OCI-LY7 (cell line): ENCODE data around the gene ZXDC. TPM values are rescaled to one million over a fixed set of nuclear protein-coding genes. Genes with fewer than 3 reads are reported as not detected.

Experiments
- BruUV-seq: library from RNA; stranded (reverse); fragments of 400-500 nt; replicated peaks from 2 replicates; lab custom pipeline; 2021; lab: Mats Ljungman, UMichigan
- CTCF ChIA-PET: fragments of 300-600 bp; sonication (Branson Sonifier 250); formaldehyde crosslinking; loops from one replicate; lab custom pipeline; 2022; ENCODE audit warnings: antibody characterized with exemption; ENCODE audit not compliant: unreplicated experiment; lab: Charles Lee
- POLR2A ChIA-PET: fragments of 300-600 bp; sonication (Branson Sonifier 250); formaldehyde crosslinking; loops from one replicate; lab custom pipeline; 2022; ENCODE audit warnings: antibody characterized with exemption; lab: Charles Lee
- DNase-seq: peaks from one replicate; pipeline ENCODE4 v3.0.0-alpha.2; 2015; ENCODE audit warnings: low spot score
- H2AFZ ChIP-seq: fragments of 200-600 bp; sonication (generic), shearing (Covaris generic); 2 replicates; pipeline ENCODE4 v1.6.1; 2014; ENCODE audit warnings: mild to moderate bottlenecking, antibody characterized with exemption, low read length, moderate library complexity
- H3K27ac ChIP-seq: fragments of 200-600 bp; sonication (generic); 2 replicates; pipeline ENCODE4 v1.5.1; 2014; ENCODE audit warnings: mixed run types, low read depth, mild to moderate bottlenecking, moderate library complexity, low read length, inconsistent platforms; ENCODE audit not compliant: poor library complexity, severe bottlenecking
- H3K36me3 ChIP-seq: fragments of 200-600 bp; sonication (generic); 2 replicates; pipeline ENCODE4 v1.6.1; 2014; ENCODE audit warnings: mild to moderate bottlenecking, antibody characterized with exemption, low read length, moderate library complexity, mixed read lengths; ENCODE audit not compliant: insufficient read depth
- H3K4me1 ChIP-seq: fragments of 200-600 bp; sonication (generic); 2 replicates; pipeline ENCODE4 v1.5.1; 2014; ENCODE audit warnings: mild to moderate bottlenecking, low read length; ENCODE audit not compliant: insufficient read depth, poor library complexity, severe bottlenecking
- H3K4me2 ChIP-seq: fragments of 200-600 bp; sonication (generic); 2 replicates; pipeline ENCODE4 v1.6.1; 2014; ENCODE audit warnings: mild to moderate bottlenecking, low read length
- H3K4me3 ChIP-seq: fragments of 200-600 bp; sonication (generic); 2 replicates; pipeline ENCODE4 v1.5.1; 2014; ENCODE audit warnings: mild to moderate bottlenecking, low read depth, low read length; ENCODE audit not compliant: poor library complexity, severe bottlenecking
- H3K79me2 ChIP-seq: fragments of 200-600 bp; sonication (generic); 2 replicates; pipeline ENCODE4 v1.6.1; 2016; ENCODE audit warnings: low read depth, mild to moderate bottlenecking, low read length, moderate library complexity, mixed read lengths; ENCODE audit not compliant: insufficient read depth
- H3K9me2 ChIP-seq: fragments of 200-600 bp; sonication (generic); 2 replicates; pipeline ENCODE4 v1.6.1; 2016; ENCODE audit warnings: mild to moderate bottlenecking, low read length, mixed read lengths; ENCODE audit not compliant: insufficient read depth
- H3K9me3 ChIP-seq: fragments of 200-600 bp; sonication (generic); 2 replicates; pipeline ENCODE4 v1.6.1; 2014; ENCODE audit warnings: mild to moderate bottlenecking, mixed run types, low read length, mixed read lengths
- H4K20me1 ChIP-seq: fragments of 200-600 bp; sonication (generic); 2 replicates; pipeline ENCODE4 v1.6.1; 2014; ENCODE audit warnings: mild to moderate bottlenecking, antibody characterized with exemption, low read length, moderate library complexity, mixed read lengths; ENCODE audit not compliant: insufficient read depth
- CTCF ChIP-seq: fragments of 200-600 bp; sonication (generic); conservative IDR thresholded peaks from 2 replicates; pipeline ENCODE4 v1.5.1; 2014; ENCODE audit warnings: mild to moderate bottlenecking, antibody characterized with exemption, low read length, moderate library complexity, mixed read lengths
- EZH2phosphoT487 ChIP-seq: fragments of 200-600 bp; sonication (generic); IDR thresholded peaks from 2 replicates; pipeline ENCODE4 v1.6.1; 2018; ENCODE audit warnings: low read depth, borderline replicate concordance, mild to moderate bottlenecking, mixed run types, antibody characterized with exemption, low read length, moderate library complexity, mixed read lengths
- intact Hi-C: fragments of 100-400 bp; cut with micrococcal nuclease; formaldehyde crosslinking; loops from one replicate; pipeline ENCODE4 v1.10.0; 2022; ENCODE audit not compliant: unreplicated experiment
- total RNA-seq, 2 experiments: library from RNA; depleted of rRNA in 1 of 2; stranded (reverse); fragments of >200 nt in 1 of 2; shearing (Covaris generic) in 1 of 2; gene quantifications; 2 replicates each; pipeline ENCODE4 v1.2.3, GENCODE V29; 2014 to 2022

Gene ZXDC
- total RNA-seq, 2 experiments from 2014 or later: 32.2 to 34.9 TPM

DNA sequence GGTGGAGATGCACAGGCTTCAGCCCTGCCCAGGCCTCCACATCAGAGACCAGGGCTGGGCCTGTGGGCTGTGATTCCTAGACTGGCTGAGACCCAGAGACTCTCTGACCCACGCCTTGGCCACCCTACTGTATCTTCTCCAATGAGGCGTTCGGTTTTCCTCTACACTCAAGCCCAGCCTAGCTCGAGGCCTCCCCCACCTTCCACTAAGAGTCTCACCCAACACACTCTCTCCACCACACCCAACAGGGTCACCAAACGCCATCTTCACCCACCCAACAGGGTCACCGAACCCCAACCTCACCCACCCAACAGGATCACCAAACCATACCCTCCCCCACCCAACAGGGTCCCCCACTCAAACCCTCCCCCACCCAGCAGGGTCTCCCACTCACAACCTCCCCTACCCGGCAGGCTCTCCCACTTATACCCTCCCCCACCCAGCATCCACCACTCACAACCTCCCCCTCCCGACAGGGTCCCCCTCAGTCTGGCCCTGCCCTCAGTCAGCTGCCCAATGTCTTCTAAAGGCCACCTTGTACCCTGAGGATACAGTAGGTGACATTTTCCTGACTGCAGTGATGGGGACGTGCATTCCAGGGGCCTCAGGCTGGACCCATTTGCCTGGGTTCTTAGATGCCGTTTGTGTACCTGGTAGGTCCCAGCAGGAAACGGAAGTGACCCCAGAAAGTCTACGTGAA lies 60.6 kb downstream of the ZXDC start:
- no peak overlapping the region for H2AFZ ChIP-seq
- no peak overlapping the region for H3K27ac ChIP-seq
- H3K4me3 ChIP-seq: no peak overlapping the region
- TF ChIP-seq EZH2phosphoT487: no peak
- TF ChIP-seq CTCF: no peak
- intact Hi-C loops: no loop called here
- no TSS peak for BruUV-seq
- H4K20me1 ChIP-seq: no peaks in the 10 kb centered on the region
- no peaks in the 10 kb centered on the region for H3K36me3 ChIP-seq
- no peaks in the 10 kb centered on the region for H3K79me2 ChIP-seq
- POLR2A ChIA-PET: no interaction called here
- no peaks in the 10 kb centered on the region for H3K4me1 ChIP-seq
- no peak for DNase-seq
- H3K4me2 ChIP-seq: no peak overlapping the region
- H3K9me2 ChIP-seq: no peaks in the 10 kb centered on the region
- H3K9me3 ChIP-seq: no peaks in the 10 kb centered on the region
- CTCF ChIA-PET: no interaction called here

DNA sequence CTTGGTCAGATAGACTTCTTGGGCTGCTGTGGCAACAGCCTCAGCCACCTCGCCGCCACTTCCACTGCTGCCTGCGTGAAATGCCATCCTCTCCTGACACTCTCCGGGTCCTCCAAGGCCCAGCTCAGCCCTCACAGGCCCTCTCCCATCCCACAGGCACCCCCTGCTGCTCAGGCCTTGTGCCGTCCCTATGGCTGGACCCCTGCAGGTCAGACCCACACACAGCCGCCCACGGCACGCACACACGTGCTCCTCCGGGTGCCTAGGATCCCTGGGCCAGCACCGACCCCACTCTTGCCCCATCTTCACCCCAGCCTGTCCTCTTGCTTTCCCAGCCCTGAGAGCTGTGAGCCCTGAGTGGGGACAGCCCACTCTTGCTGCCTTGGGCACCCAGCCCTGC lies 61.3 kb downstream of the ZXDC start:
- no peaks in the 10 kb centered on the region for H3K36me3 ChIP-seq
- intact Hi-C loops: no loop called here
- H3K4me1 ChIP-seq: no peaks in the 10 kb centered on the region
- no peak overlapping the region for H3K4me3 ChIP-seq
- no peaks in the 10 kb centered on the region for H4K20me1 ChIP-seq
- BruUV-seq: no TSS peak
- no peaks in the 10 kb centered on the region for H3K79me2 ChIP-seq
- no peak for DNase-seq
- no peaks in the 10 kb centered on the region for H3K9me2 ChIP-seq
- H3K9me3 ChIP-seq: no peaks in the 10 kb centered on the region
- CTCF ChIA-PET: no interaction called here
- no peak overlapping the region for H2AFZ ChIP-seq
- TF ChIP-seq EZH2phosphoT487: no peak
- TF ChIP-seq CTCF: no peak
- no peak overlapping the region for H3K27ac ChIP-seq
- H3K4me2 ChIP-seq: no peak overlapping the region
- POLR2A ChIA-PET: no interaction called here

DNA sequence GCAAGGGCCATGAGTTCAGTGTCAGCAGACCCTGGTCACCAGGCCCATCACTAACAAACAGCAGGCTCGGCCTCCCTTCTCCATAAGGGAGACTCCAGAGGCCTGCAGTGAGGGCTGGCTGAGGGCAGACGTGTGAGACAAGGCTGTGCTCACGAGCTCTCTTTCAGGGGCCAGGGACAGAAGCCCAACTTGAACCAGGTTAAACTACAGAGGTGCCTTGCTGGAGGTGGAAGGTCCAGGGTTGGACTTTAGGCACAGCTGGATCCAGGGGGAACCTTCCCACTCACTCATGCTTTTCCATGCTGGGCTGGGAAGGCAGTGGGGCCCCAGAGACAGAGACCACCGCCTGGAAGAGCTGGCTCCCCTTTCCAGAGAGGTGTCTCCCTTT lies 62.0 kb downstream of the ZXDC start:
- no TSS peak for BruUV-seq
- H3K79me2 ChIP-seq: no peaks in the 10 kb centered on the region
- no peaks in the 10 kb centered on the region for H3K9me3 ChIP-seq
- H3K4me1 ChIP-seq: no peaks in the 10 kb centered on the region
- POLR2A ChIA-PET: no interaction called here
- CTCF ChIA-PET: no interaction called here
- TF ChIP-seq CTCF (no peak), EZH2phosphoT487 (no peak)
- no peaks in the 10 kb centered on the region for H3K9me2 ChIP-seq
- no peak overlapping the region for H3K27ac ChIP-seq
- no peak overlapping the region for H2AFZ ChIP-seq
- no peak for DNase-seq
- no peaks in the 10 kb centered on the region for H3K36me3 ChIP-seq
- H3K4me3 ChIP-seq: no peak overlapping the region
- intact Hi-C loops: no loop called here
- no peak overlapping the region for H3K4me2 ChIP-seq
- no peaks in the 10 kb centered on the region for H4K20me1 ChIP-seq
